Measurements from ENCODE around the gene ARL15. TPM values are rescaled to one million over a fixed set of nuclear protein-coding genes. Genes with fewer than 3 reads are reported as not detected.
A peak's percentile ranks its signal among the peaks of the same experiment; 100 is the strongest.

Gene ARL15
- total RNA-seq, 1 experiment from 2014 or later: 140 TPM

GRCh38 chr5:54115735-54116403, 194.5 kb downstream of the ARL15 start:
- intact Hi-C loops (cut with micrococcal nuclease; ENCODE audit: unreplicated experiment): no loop called here
- Histone ChIP-seq H3K4me1 (no peaks in the 10 kb centered on the region), H3K27me3 (replicated peaks; ENCODE audit: control insufficient read depth, insufficient read depth, low read length) (no peaks in the 10 kb centered on the region), H3K4me3 (ENCODE audit: low read depth, low read length) (no peak overlapping the region), H3K9me3 (no peaks in the 10 kb centered on the region), H3K36me3 (ENCODE audit: control insufficient read depth, insufficient read depth, low read length) (no peaks in the 10 kb centered on the region)
- H3K36me3 Mint-ChIP-seq (ENCODE audit: insufficient read depth, unreplicated experiment): peaks cover 16% of the 10 kb centered on the region
- H3K4me3 Mint-ChIP-seq (ENCODE audit: unreplicated experiment): no peak overlapping the region
- ChIA-PET POLR2A (no interaction called here), CTCF (no interaction called here)
- H3K9me3 Mint-ChIP-seq (ENCODE audit: unreplicated experiment): no peaks in the 10 kb centered on the region
- H3K27ac Mint-ChIP-seq (ENCODE audit: unreplicated experiment): no peak overlapping the region
- no peaks in the 10 kb centered on the region for H3K4me1 Mint-ChIP-seq (ENCODE audit: low read depth, unreplicated experiment)
- DNase-seq: no peak
- BruUV-seq (replicated peaks): no TSS peak
- no peak for TF ChIP-seq CTCF (IDR thresholded peaks at IDR 0.05; ENCODE audit: insufficient read depth in 1 of 2, low read depth in 1 of 2, low read length in 1 of 2, severe bottlenecking in 1 of 2, unreplicated experiment in 1 of 2)
- H3K27me3 Mint-ChIP-seq (ENCODE audit: insufficient read depth, unreplicated experiment): no peaks in the 10 kb centered on the region

GRCh38 chr5:54113060-54113459, 197.3 kb downstream of the ARL15 start:
- no peak for DNase-seq
- H3K36me3 ChIP-seq (ENCODE audit: control insufficient read depth, insufficient read depth, low read length): no peaks in the 10 kb centered on the region
- BruUV-seq (replicated peaks): no TSS peak
- Mint-ChIP-seq H3K9me3 (ENCODE audit: unreplicated experiment) (no peaks in the 10 kb centered on the region), H3K36me3 (ENCODE audit: insufficient read depth, unreplicated experiment) (peaks cover 11% of the 10 kb centered on the region), H3K4me1 (ENCODE audit: low read depth, unreplicated experiment) (no peaks in the 10 kb centered on the region), H3K4me3 (ENCODE audit: unreplicated experiment) (no peak overlapping the region), H3K27ac (ENCODE audit: unreplicated experiment) (no peak overlapping the region), H3K27me3 (ENCODE audit: insufficient read depth, unreplicated experiment) (no peaks in the 10 kb centered on the region)
- no peak overlapping the region for H3K4me3 ChIP-seq (ENCODE audit: low read depth, low read length)
- POLR2A ChIA-PET: interaction anchor here (0.6 kb wide), 1 partner anchor 1098 kb away, joined by 3 read pairs; no protein-coding TSS in a partner anchor
- CTCF ChIA-PET: no interaction called here
- H3K4me1 ChIP-seq: no peaks in the 10 kb centered on the region
- intact Hi-C loops (cut with micrococcal nuclease; ENCODE audit: unreplicated experiment): no loop called here
- H3K27me3 ChIP-seq (replicated peaks; ENCODE audit: control insufficient read depth, insufficient read depth, low read length): no peaks in the 10 kb centered on the region
- TF ChIP-seq CTCF (IDR thresholded peaks at IDR 0.05; ENCODE audit: insufficient read depth in 1 of 2, low read depth in 1 of 2, low read length in 1 of 2, severe bottlenecking in 1 of 2, unreplicated experiment in 1 of 2): no peak
- H3K9me3 ChIP-seq: no peaks in the 10 kb centered on the region

GRCh38 chr5:54109626-54110330, 200.6 kb downstream of the ARL15 start:
- Mint-ChIP-seq H3K27me3 (ENCODE audit: insufficient read depth, unreplicated experiment) (no peaks in the 10 kb centered on the region), H3K27ac (ENCODE audit: unreplicated experiment) (no peak overlapping the region), H3K36me3 (ENCODE audit: insufficient read depth, unreplicated experiment) (peaks cover 25% of the 10 kb centered on the region), H3K9me3 (ENCODE audit: unreplicated experiment) (no peaks in the 10 kb centered on the region), H3K4me1 (ENCODE audit: low read depth, unreplicated experiment) (no peaks in the 10 kb centered on the region), H3K4me3 (ENCODE audit: unreplicated experiment) (no peak overlapping the region)
- no peaks in the 10 kb centered on the region for H3K9me3 ChIP-seq
- CTCF ChIA-PET: interaction anchor here (0.6 kb wide), 1 partner anchor 293 kb away, joined by 3 read pairs; no protein-coding TSS in a partner anchor
- intact Hi-C loops (cut with micrococcal nuclease; ENCODE audit: unreplicated experiment): no loop called here
- TSS peak; percentile 2 for BruUV-seq (replicated peaks)
- no peak for TF ChIP-seq CTCF (IDR thresholded peaks at IDR 0.05; ENCODE audit: insufficient read depth in 1 of 2, low read depth in 1 of 2, low read length in 1 of 2, severe bottlenecking in 1 of 2, unreplicated experiment in 1 of 2)
- H3K36me3 ChIP-seq (ENCODE audit: control insufficient read depth, insufficient read depth, low read length): no peaks in the 10 kb centered on the region
- H3K4me1 ChIP-seq: no peaks in the 10 kb centered on the region
- no peaks in the 10 kb centered on the region for H3K27me3 ChIP-seq (replicated peaks; ENCODE audit: control insufficient read depth, insufficient read depth, low read length)
- POLR2A ChIA-PET: no interaction called here
- no peak overlapping the region for H3K4me3 ChIP-seq (ENCODE audit: low read depth, low read length)
- no peak for DNase-seq

All from Caco-2 (cell line).